GM12873 (cell line): ENCODE measurements around the gene VLDLR.

Experiments used
- CTCF ChIP-seq: IDR thresholded peaks from 2 replicates; pipeline ENCODE4 v1.5.1; 2012; ENCODE audit warnings: low read depth, mild to moderate bottlenecking, moderate library complexity, low read length, control low read depth; ENCODE audit not compliant: insufficient read depth; ENCODE audit errors: missing control alignments

The VLDLR gene

GRCh38 chr9:2621722-2622460 is at the start of gene VLDLR:
VLDLR (plus strand) TSS chr9:2621787; CDS start chr9:2622190, 403 bp downstream.
- TF ChIP-seq CTCF, result no peak

- no peak for TF ChIP-seq CTCF
Measured at GRCh38 chr9:2574203-2574602, 47.4 kb upstream of the VLDLR start.

- TF ChIP-seq CTCF, result no peak
Measured at GRCh38 chr9:2576631-2577030, 45.0 kb upstream of the VLDLR start.

- no peak for TF ChIP-seq CTCF
Measured at GRCh38 chr9:2583308-2584013, 38.1 kb upstream of the VLDLR start.

- TF ChIP-seq CTCF, result no peak
Measured at GRCh38 chr9:2591967-2592366, 29.6 kb upstream of the VLDLR start.

- TF ChIP-seq CTCF, result no peak
Measured at GRCh38 chr9:2593744-2594143, 27.8 kb upstream of the VLDLR start.

GRCh38 chr9:2595973-2596372 is 25.6 kb upstream of the VLDLR start:
- no peak for TF ChIP-seq CTCF
